ENCODE results near the gene FAM169A.
"Not testable (repeated sequence)": the region's sequence is repeated elsewhere in the genome, so short reads cannot be mapped to it uniquely, and the experiment has no call there.

GRCh38 chr5:74908237-74908636, 42.0 kb upstream of the FAM169A start:
- TF ChIP-seq MXI1 (IDR thresholded peaks at IDR 0.05; ENCODE audit: borderline replicate concordance, low read depth, low read length); MAFK (IDR thresholded peaks at IDR 0.05; ENCODE audit: low read depth, low read length); CTCF (conservative IDR thresholded peaks at IDR 0.05; ENCODE audit: low read depth, low read length); POLR2A (IDR thresholded peaks at IDR 0.05; ENCODE audit: low read depth, low read length); RFX5 (IDR thresholded peaks at IDR 0.05; ENCODE audit: low read depth, low read length); USF2 (IDR thresholded peaks at IDR 0.05; ENCODE audit: low read depth, low read length); CHD1 (IDR thresholded peaks at IDR 0.05; ENCODE audit: low read depth, low read length); MAZ (IDR thresholded peaks at IDR 0.05; ENCODE audit: borderline replicate concordance, low read depth, low read length); RCOR1 (IDR thresholded peaks at IDR 0.05; ENCODE audit: insufficient replicate concordance, low read length); NFE2L2 (IDR thresholded peaks at IDR 0.05; ENCODE audit: low read depth, low read length); RAD21 (IDR thresholded peaks at IDR 0.05; ENCODE audit: low read length): not testable (repeated sequence)
